H9 (cell line): ENCODE data around the gene SEC61B. TPM values are rescaled to one million over a fixed set of nuclear protein-coding genes. Genes with fewer than 3 reads are reported as not detected.

Experiments
- DNase-seq: peaks from one replicate; pipeline ENCODE4 v3.0.0-alpha.2; 2017
- H2AFZ ChIP-seq: one replicate; pipeline ENCODE4 v1.6.1; 2013; ENCODE audit warnings: mild to moderate bottlenecking, low read length, control low read depth, moderate library complexity
- H2AK5ac ChIP-seq: 2 replicates; pipeline ENCODE4 v1.6.1; 2013; ENCODE audit warnings: low read length, control low read depth, mixed read lengths; ENCODE audit not compliant: insufficient read length
- H2BK120ac ChIP-seq: one replicate; pipeline ENCODE4 v1.6.1; 2013; ENCODE audit warnings: low read depth, mild to moderate bottlenecking, low read length, control low read depth, inconsistent platforms; ENCODE audit not compliant: poor library complexity, severe bottlenecking
- H2BK12ac ChIP-seq: 2 replicates; pipeline ENCODE4 v1.6.1; 2013; ENCODE audit warnings: low read length, control low read depth, mixed read lengths, low read depth; ENCODE audit not compliant: insufficient read length
- H2BK15ac ChIP-seq: 2 replicates; pipeline ENCODE4 v1.6.1; 2013; ENCODE audit warnings: low read depth, low read length, control low read depth
- H2BK20ac ChIP-seq: one replicate; pipeline ENCODE4 v1.6.1; 2013; ENCODE audit warnings: low read depth, mild to moderate bottlenecking, low read length, control low read depth, inconsistent platforms; ENCODE audit not compliant: poor library complexity, severe bottlenecking
- H2BK5ac ChIP-seq: 2 replicates; pipeline ENCODE4 v1.6.1; 2013; ENCODE audit warnings: low read length, control low read depth, mixed read lengths; ENCODE audit not compliant: insufficient read length
- H3K14ac ChIP-seq: 2 replicates; pipeline ENCODE4 v1.6.1; 2013; ENCODE audit warnings: low read length, control low read depth; ENCODE audit not compliant: insufficient read depth
- H3K18ac ChIP-seq: 2 replicates; pipeline ENCODE4 v1.6.1; 2013; ENCODE audit warnings: low read depth, mild to moderate bottlenecking, mixed read lengths, low read length, control low read depth; ENCODE audit not compliant: insufficient read length
- H3K23ac ChIP-seq: 2 replicates; pipeline ENCODE4 v1.6.1; 2013; ENCODE audit warnings: low read length, control low read depth, mixed read lengths, low read depth; ENCODE audit not compliant: insufficient read length
- H3K23me2 ChIP-seq: 2 replicates; pipeline ENCODE4 v1.6.1; 2013; ENCODE audit warnings: low read depth, mild to moderate bottlenecking, mixed read lengths, low read length, control low read depth; ENCODE audit not compliant: insufficient read length, poor library complexity, severe bottlenecking
- H3K27ac ChIP-seq: 2 replicates; pipeline ENCODE4 v1.5.1; 2013; ENCODE audit warnings: low read length, control low read depth, mixed read lengths, low read depth; ENCODE audit not compliant: insufficient read length
- H3K27me3 ChIP-seq: 2 replicates; pipeline ENCODE4 v1.6.1; 2013; ENCODE audit warnings: low read length, control low read depth, inconsistent platforms; ENCODE audit not compliant: insufficient read depth
- H3K4ac ChIP-seq: 2 replicates; pipeline ENCODE4 v1.6.1; 2013; ENCODE audit warnings: low read depth, mild to moderate bottlenecking, control low read depth, inconsistent platforms, low read length, moderate library complexity
- H3K4me1 ChIP-seq: 2 replicates; pipeline ENCODE4 v1.6.1; 2013; ENCODE audit warnings: low read length, control low read depth, inconsistent platforms; ENCODE audit not compliant: insufficient read depth
- H3K4me2 ChIP-seq: 2 replicates; pipeline ENCODE4 v1.6.1; 2013; ENCODE audit warnings: low read length, control low read depth, mixed read lengths; ENCODE audit not compliant: insufficient read length, insufficient read depth
- H3K56ac ChIP-seq: 2 replicates; pipeline ENCODE4 v1.6.1; 2013; ENCODE audit warnings: low read depth, mild to moderate bottlenecking, mixed read lengths, low read length, control low read depth; ENCODE audit not compliant: insufficient read length
- H3K79me1 ChIP-seq: 2 replicates; pipeline ENCODE4 v1.6.1; 2013; ENCODE audit warnings: low read depth, mild to moderate bottlenecking, moderate library complexity, low read length, control low read depth, inconsistent platforms; ENCODE audit not compliant: insufficient read depth, poor library complexity, severe bottlenecking
- H3K79me2 ChIP-seq: 2 replicates; pipeline ENCODE4 v1.6.1; 2013; ENCODE audit warnings: low read length, control low read depth, inconsistent platforms; ENCODE audit not compliant: insufficient read depth
- H3K9ac ChIP-seq: 2 replicates; pipeline ENCODE4 v1.6.1; 2013; ENCODE audit warnings: low read length, control low read depth, mixed read lengths; ENCODE audit not compliant: insufficient read length; ENCODE audit errors: extremely low read depth
- H3K9me3 ChIP-seq: one replicate; pipeline ENCODE4 v1.6.1; 2013; ENCODE audit warnings: low read depth, low read length, inconsistent platforms; ENCODE audit not compliant: control insufficient read depth
- H3T11ph ChIP-seq: one replicate; pipeline ENCODE4 v1.6.1; 2013; ENCODE audit warnings: mild to moderate bottlenecking, low read length, control low read depth, inconsistent platforms
- H4K20me1 ChIP-seq: one replicate; pipeline ENCODE4 v1.6.1; 2013; ENCODE audit not compliant: control insufficient read depth, insufficient read length, insufficient read depth
- H4K5ac ChIP-seq: 2 replicates; pipeline ENCODE4 v1.6.1; 2013; ENCODE audit warnings: low read depth, mild to moderate bottlenecking, mixed read lengths, low read length, control low read depth; ENCODE audit not compliant: insufficient read length
- H4K8ac ChIP-seq: replicated peaks from 2 replicates; pipeline ENCODE4 v1.6.1; 2013; ENCODE audit warnings: low read length, control low read depth, mixed read lengths, low read depth; ENCODE audit not compliant: insufficient read length
- H4K91ac ChIP-seq: 2 replicates; pipeline ENCODE4 v1.6.1; 2013; ENCODE audit warnings: low read depth, mild to moderate bottlenecking, moderate library complexity, mixed read lengths, low read length, control low read depth; ENCODE audit not compliant: insufficient read length
- H3K27ac Mint-ChIP-seq, 3 experiments: 2 replicates in 2 of 3; 3 replicates in 1 of 3; pipeline ENCODE4 v1.8.0; 2020 to 2021; ENCODE audit warnings: mixed read lengths in 3 of 3, mild to moderate bottlenecking in 1 of 3, moderate library complexity in 1 of 3
- H3K27me3 Mint-ChIP-seq: 2 replicates; pipeline ENCODE4 v1.8.0; 2021; ENCODE audit warnings: low read depth, mild to moderate bottlenecking, moderate library complexity, mixed read lengths
- H3K36me3 Mint-ChIP-seq, 3 experiments: 2 replicates in 2 of 3; 3 replicates in 1 of 3; pipeline ENCODE4 v1.8.0; 2020 to 2021; ENCODE audit warnings: low read depth in 3 of 3, mixed read lengths in 3 of 3; ENCODE audit not compliant: insufficient read depth in 1 of 3
- H3K4me1 Mint-ChIP-seq, 2 experiments: 2 replicates each; pipeline ENCODE4 v1.8.0; 2020; ENCODE audit warnings: mixed read lengths in 2 of 2
- H3K4me3 Mint-ChIP-seq, 2 experiments: 2 replicates in 1 of 2; 3 replicates in 1 of 2; pipeline ENCODE4 v1.8.0; 2020 to 2021; ENCODE audit warnings: mild to moderate bottlenecking in 2 of 2, mixed read lengths in 2 of 2, moderate library complexity in 1 of 2
- H3K9me3 Mint-ChIP-seq, 2 experiments: 2 replicates in 1 of 2; 3 replicates in 1 of 2; pipeline ENCODE4 v1.8.0; 2020; ENCODE audit warnings: mild to moderate bottlenecking in 2 of 2, mixed read lengths in 2 of 2, moderate library complexity in 1 of 2
- CTCF ChIP-seq: fragments of 200-600 bp; sonication (generic); conservative IDR thresholded peaks from 3 replicates; pipeline ENCODE4 v1.8.0; 2021; ENCODE audit warnings: antibody characterized with exemption, mild to moderate bottlenecking
- WGBS: extraction: QIAGEN DNeasy Blood & Tissue Kit; methylation state at CpG from one replicate; pipeline ENCODE4 v1.1.7; 2013; ENCODE audit warnings: missing lambda C conversion rate, low lambda C conversion rate, mixed read lengths; ENCODE audit not compliant: insufficient read length; ENCODE audit errors: extremely low coverage; 5-methylcytosine and 5-hydroxymethylcytosine counted together
- total RNA-seq: library from RNA; stranded (reverse); gene quantifications from 2 replicates; pipeline ENCODE4 v1.2.1, GENCODE V29; 2021

Gene SEC61B
- total RNA-seq, 1 experiment from 2014 or later = 142 TPM

GRCh38 chr9:99181206-99181605 is 40.9 kb upstream of the SEC61B start:
- no peaks in the 10 kb centered on the region for H3K27me3 ChIP-seq
- no peak overlapping the region for H2BK5ac ChIP-seq
- H3K4me2 ChIP-seq = no peak overlapping the region
- Mint-ChIP-seq H3K27ac (no peak overlapping the region), H3K27me3 (peaks cover 3% of the 10 kb centered on the region), H3K4me3 (no peak overlapping the region), H3K4me1 (peaks cover 28 to 32% of the 10 kb centered on the region in 2 experiments), H3K9me3 (no peaks in the 10 kb centered on the region; a peak in 1 of 5 replicates), H3K36me3 (no peaks in the 10 kb centered on the region)
- H4K5ac ChIP-seq = no peak overlapping the region
- WGBS = no CpG with 5 or more reads among the region's 2 CpGs
- H3K18ac ChIP-seq = no peak overlapping the region
- H3K4me1 ChIP-seq = no peaks in the 10 kb centered on the region; the same call in none of the 2 replicates
- H2BK20ac ChIP-seq = no peak overlapping the region
- H3K9me3 ChIP-seq = no peaks in the 10 kb centered on the region
- no peaks in the 10 kb centered on the region for H3K79me1 ChIP-seq
- no peak overlapping the region for H3T11ph ChIP-seq
- no peak overlapping the region for H4K8ac ChIP-seq
- H3K23me2 ChIP-seq = no peaks in the 10 kb centered on the region
- no peak overlapping the region for H3K23ac ChIP-seq
- H3K56ac ChIP-seq = no peak overlapping the region
- H4K91ac ChIP-seq = no peak overlapping the region
- H2BK15ac ChIP-seq = no peak overlapping the region
- no peak overlapping the region for H2BK120ac ChIP-seq
- H3K9ac ChIP-seq = no peak overlapping the region
- no peak for DNase-seq
- no peak overlapping the region for H2AFZ ChIP-seq
- H2BK12ac ChIP-seq = no peak overlapping the region
- no peaks in the 10 kb centered on the region for H3K79me2 ChIP-seq
- H3K27ac ChIP-seq = no peak overlapping the region
- no peak overlapping the region for H3K14ac ChIP-seq
- H2AK5ac ChIP-seq = no peak overlapping the region
- H4K20me1 ChIP-seq = no peaks in the 10 kb centered on the region
- TF ChIP-seq CTCF = no peak
- H3K4ac ChIP-seq = no peak overlapping the region
